HG02610 (cell line): Measurements from ENCODE around the gene KIAA0040.
"Not testable (repeated sequence)": the region's sequence is repeated elsewhere in the genome, so short reads cannot be mapped to it uniquely, and the experiment has no call there.

ENCODE experiments used
- ATAC-seq: cut with Tn5 transposase; IDR thresholded peaks from one replicate; pipeline ENCODE4 v1.9.1; 2021; ENCODE audit warnings: mild to moderate bottlenecking, moderate library complexity; ENCODE audit not compliant: unreplicated experiment

Gene KIAA0040

DNA sequence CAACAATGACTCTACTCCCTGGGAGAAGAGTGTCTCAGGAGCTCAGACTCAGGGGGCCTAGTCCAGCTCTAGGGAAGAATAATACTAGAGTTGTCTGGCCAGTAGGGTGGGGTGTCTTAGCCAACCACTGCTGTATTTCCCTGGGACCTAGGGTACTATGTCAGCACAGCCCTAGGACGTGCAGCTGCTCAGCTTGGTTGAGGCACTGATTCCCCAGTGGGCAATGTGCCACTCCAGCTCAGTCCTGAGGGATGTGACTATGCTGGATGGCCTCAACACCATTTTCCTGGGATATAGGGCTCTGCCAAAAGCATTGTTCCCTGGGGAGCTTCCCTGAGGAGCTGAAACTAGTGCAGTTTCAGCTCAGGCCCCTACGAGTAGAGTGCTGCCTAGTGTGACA, 77.6 kb downstream of the KIAA0040 start:
- ATAC-seq = no peak

DNA sequence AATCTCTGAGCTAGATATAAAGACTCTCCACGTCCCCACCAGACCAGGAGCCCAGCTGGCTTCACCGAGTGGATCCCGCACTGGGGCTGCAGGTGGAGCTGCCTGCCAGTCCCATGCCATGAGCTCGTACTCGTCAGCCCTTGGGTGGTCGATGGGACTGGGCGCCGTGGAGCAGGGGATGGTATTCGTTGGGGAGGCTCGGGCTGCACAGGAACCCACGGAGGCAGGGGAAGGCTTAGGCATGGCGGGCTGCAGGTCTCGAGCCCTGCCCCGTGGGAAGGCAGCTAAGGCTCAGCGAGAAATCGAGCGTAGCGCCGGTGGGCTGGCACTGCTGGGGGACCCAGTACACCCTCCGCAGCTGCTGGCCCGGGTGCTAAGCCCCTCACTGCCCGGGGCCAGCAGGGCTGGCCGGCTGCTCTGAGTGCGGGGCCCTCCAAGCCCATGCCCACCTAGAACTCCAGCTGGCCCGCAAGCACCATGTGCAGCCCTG, 84.2 kb downstream of the KIAA0040 start:
- not testable (repeated sequence) for ATAC-seq
